GM12878 (cell line): ENCODE data around the gene HDDC2. TPM values are rescaled to one million over a fixed set of nuclear protein-coding genes. Genes with fewer than 3 reads are reported as not detected.

ENCODE experiments used
- ATF2 ChIP-seq: IDR thresholded peaks from 2 replicates; pipeline ENCODE4 v1.6.1; 2012; ENCODE audit warnings: low read length, inconsistent platforms
- BMI1 ChIP-seq: fragments of 450-650 bp; IDR thresholded peaks from 2 replicates; pipeline ENCODE4 v1.6.1; 2016; ENCODE audit warnings: mild to moderate bottlenecking, moderate library complexity, borderline replicate concordance
- CREB1 ChIP-seq: IDR thresholded peaks from 2 replicates; pipeline ENCODE4 v1.6.1; 2012; ENCODE audit warnings: low read depth, mild to moderate bottlenecking, inconsistent platforms
- HSF1 ChIP-seq: fragments of 150-350 bp; IDR thresholded peaks from 2 replicates; pipeline ENCODE4 v1.6.1; 2014; ENCODE audit warnings: mild to moderate bottlenecking, low read depth, low read length
- IRF5 ChIP-seq: fragments of 450-650 bp; IDR thresholded peaks from 2 replicates; pipeline ENCODE4 v1.6.1; 2017; ENCODE audit warnings: borderline replicate concordance
- KAT2A ChIP-seq: conservative IDR thresholded peaks from 2 replicates; pipeline ENCODE4 v1.6.1; 2011; ENCODE audit warnings: low read depth, low read length; ENCODE audit not compliant: control insufficient read depth
- PKNOX1 ChIP-seq: fragments of 450-650 bp; IDR thresholded peaks from 2 replicates; pipeline ENCODE4 v1.6.1; 2016; ENCODE audit warnings: mild to moderate bottlenecking
- POLR2AphosphoS5 ChIP-seq: IDR thresholded peaks from 2 replicates; pipeline ENCODE4 v1.6.1; 2011; ENCODE audit warnings: mild to moderate bottlenecking, low read length, inconsistent platforms
- RAD51 ChIP-seq: fragments of 450-650 bp; IDR thresholded peaks from 2 replicates; pipeline ENCODE4 v1.6.1; 2016; ENCODE audit warnings: moderate library complexity, mild to moderate bottlenecking, inconsistent platforms
- RELA ChIP-seq: fragments of 450-650 bp; IDR thresholded peaks from 2 replicates; pipeline ENCODE4 v1.8.0; 2014; ENCODE audit warnings: borderline replicate concordance; ENCODE audit not compliant: partially characterized antibody
- RELB ChIP-seq: fragments of 450-650 bp; IDR thresholded peaks from 2 replicates; pipeline ENCODE4 v1.6.1; 2017; ENCODE audit warnings: low read depth, mild to moderate bottlenecking, moderate library complexity
- SMC3 ChIP-seq: IDR thresholded peaks from 2 replicates; pipeline ENCODE4 v1.6.1; 2011; ENCODE audit warnings: low read length, improper control_type of control experiment, borderline replicate concordance
- SPI1 ChIP-seq: IDR thresholded peaks from 2 replicates; pipeline ENCODE4 v1.6.1; 2011; ENCODE audit warnings: low read depth, mild to moderate bottlenecking, low read length, moderate library complexity, borderline replicate concordance; ENCODE audit not compliant: insufficient read depth
- SREBF2 ChIP-seq: IDR thresholded peaks from 2 replicates; pipeline ENCODE4 v1.6.1; 2012; ENCODE audit warnings: mild to moderate bottlenecking, low read length
- SRF ChIP-seq, 2 experiments: IDR thresholded peaks; 2 replicates each; pipeline ENCODE4 v1.6.1; 2011; ENCODE audit warnings: low read depth in 2 of 2, low read length in 2 of 2, mild to moderate bottlenecking in 1 of 2, moderate library complexity in 1 of 2
- TCF12 ChIP-seq: IDR thresholded peaks from 2 replicates; pipeline ENCODE4 v1.6.1; 2011; ENCODE audit warnings: low read depth, mild to moderate bottlenecking, low read length
- YBX1 ChIP-seq: fragments of 450-650 bp; IDR thresholded peaks from 2 replicates; pipeline ENCODE4 v1.6.1; 2016; ENCODE audit warnings: antibody characterized with exemption
- ZBTB11 ChIP-seq: fragments of 450-650 bp; formaldehyde crosslinking; IDR thresholded peaks from 2 replicates; pipeline ENCODE4 v1.5.0; 2022; ENCODE audit warnings: mild to moderate bottlenecking, missing genetic modification characterization
- polyA plus RNA-seq, 11 experiments: library from polyadenylated mRNA; depleted of rRNA in 4 of 11; unstranded in 6 of 11; stranded (reverse) in 5 of 11; fragments of >200 nt; fragmentation: Nextera tagmentation in 4 of 11; fragmentation: Illumina TruSeq in 1 of 11; extraction: Ambion mirVana in 4 of 11; extraction: Trizol in 1 of 11; gene quantifications; 1 replicate in 1 of 11; 2 replicates in 10 of 11; pipeline versions ENCODE4 v1.2.1 to v1.2.3, GENCODE V29; 2011 to 2016; ENCODE audit warnings: inconsistent platforms in 2 of 11, missing spikeins in 2 of 11, low read depth in 1 of 11
- total RNA-seq, 4 experiments: library from RNA; depleted of rRNA in 3 of 4; stranded (reverse); fragments of >200 nt in 3 of 4; fragmentation: Illumina TruSeq in 1 of 4; extraction: Trizol in 1 of 4; gene quantifications; 2 replicates each; pipeline versions ENCODE4 v1.2.1 to v1.2.3, GENCODE V29; 2013 to 2021

The HDDC2 gene
- total and polyA plus RNA-seq, 10 of the 15 experiments (the other 5 are each of a cell fraction or from before 2014, with no cell fraction given) = 54.5 to 148 (median 92.7) TPM

GRCh38 chr6:125301435-125302391, at the start of gene HDDC2 (continued):
- no peak for TF ChIP-seq IRF5
- no peak for TF ChIP-seq ATF2
- TF ChIP-seq SPI1 = peak; percentile 62; the same call in 1 of the 2 replicates
- TF ChIP-seq PKNOX1 = 0 out of 2 replicates have a peak, but pooled peaks have one; percentile 18
- no peak for TF ChIP-seq RAD51
- TF ChIP-seq CREB1 = peak; percentile 28; the same call in 1 of the 2 replicates
- TF ChIP-seq RELB = no peak
- TF ChIP-seq HSF1 = no peak
- TF ChIP-seq ZBTB11 (CRISPR knock-in tag) = no peak
- TF ChIP-seq SREBF2 = no peak
- no peak; the same call in none of the 2 replicates for TF ChIP-seq POLR2AphosphoS5
- no peak for TF ChIP-seq KAT2A
- no peak for TF ChIP-seq BMI1
- TF ChIP-seq SRF (IDR thresholded peaks at IDR 0.05; ENCODE audit: low read depth in 2 of 2, low read length in 2 of 2) = no peak
- TF ChIP-seq RELA = no peak
- no peak for TF ChIP-seq SMC3
- TF ChIP-seq YBX1 = no peak
- TF ChIP-seq TCF12 = 0 out of 2 replicates have a peak, but pooled peaks have one; percentile 25
